Nephron progenitor cell (in vitro differentiated cells): Measurements from ENCODE around the gene TRIM4.

Experiments used
- DNase-seq: peaks from one replicate; pipeline ENCODE4 v3.0.0; 2021
- H3K27ac Mint-ChIP-seq: 2 replicates; pipeline ENCODE4 v1.8.0; 2021; ENCODE audit warnings: mild to moderate bottlenecking, moderate library complexity, mixed read lengths
- H3K27me3 Mint-ChIP-seq: 2 replicates; pipeline ENCODE4 v1.8.0; 2021; ENCODE audit warnings: mild to moderate bottlenecking, low read depth, mixed read lengths; ENCODE audit not compliant: poor library complexity
- H3K36me3 Mint-ChIP-seq: 2 replicates; pipeline ENCODE4 v1.8.0; 2021; ENCODE audit warnings: low read depth, mixed read lengths
- H3K4me1 Mint-ChIP-seq: 2 replicates; pipeline ENCODE4 v1.8.0; 2021; ENCODE audit warnings: mixed read lengths
- H3K4me3 Mint-ChIP-seq: 2 replicates; pipeline ENCODE4 v1.8.0; 2021; ENCODE audit warnings: mild to moderate bottlenecking, moderate library complexity, mixed read lengths
- H3K9me3 Mint-ChIP-seq: 2 replicates; pipeline ENCODE4 v1.8.0; 2021; ENCODE audit warnings: mild to moderate bottlenecking, moderate library complexity, mixed read lengths
- CTCF ChIP-seq: fragments of 200-600 bp; sonication (generic); IDR thresholded peaks from 2 replicates; pipeline ENCODE4 v1.5.0; 2021; ENCODE audit warnings: antibody characterized with exemption

The TRIM4 gene

GRCh38 chr7:99860281-99861127 lies 58.8 kb downstream of the TRIM4 start:
- H3K27me3 Mint-ChIP-seq = no peaks in the 10 kb centered on the region
- no peak for DNase-seq
- peak overlapping the region; percentile 57 for H3K27ac Mint-ChIP-seq
- H3K9me3 Mint-ChIP-seq = no peaks in the 10 kb centered on the region
- no peak overlapping the region for H3K4me3 Mint-ChIP-seq
- no peak for TF ChIP-seq CTCF
- H3K4me1 Mint-ChIP-seq = no peaks in the 10 kb centered on the region
- no peaks in the 10 kb centered on the region for H3K36me3 Mint-ChIP-seq

DNA sequence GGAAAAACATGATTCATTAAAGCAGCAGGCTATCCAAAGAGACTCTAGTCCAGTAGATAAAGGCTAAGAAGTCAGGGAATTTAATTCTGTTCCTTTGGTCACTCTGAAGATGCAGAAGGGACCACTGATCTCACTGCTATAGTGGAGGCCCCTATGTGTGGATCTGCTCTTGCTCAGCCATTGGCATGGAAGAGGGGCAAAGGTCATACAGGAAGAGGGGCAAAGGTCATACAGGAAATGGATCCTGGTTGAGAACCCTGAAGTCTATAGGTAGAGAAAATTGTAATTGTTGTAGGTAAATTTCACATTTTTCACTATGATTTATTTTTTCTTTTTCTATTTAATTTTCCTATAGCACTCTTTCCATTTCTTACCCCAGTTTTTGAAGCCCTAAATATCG lies 64.1 kb downstream of the TRIM4 start:
- H3K27me3 Mint-ChIP-seq = peaks cover 13% of the 10 kb centered on the region
- no peaks in the 10 kb centered on the region for H3K4me1 Mint-ChIP-seq

DNA sequence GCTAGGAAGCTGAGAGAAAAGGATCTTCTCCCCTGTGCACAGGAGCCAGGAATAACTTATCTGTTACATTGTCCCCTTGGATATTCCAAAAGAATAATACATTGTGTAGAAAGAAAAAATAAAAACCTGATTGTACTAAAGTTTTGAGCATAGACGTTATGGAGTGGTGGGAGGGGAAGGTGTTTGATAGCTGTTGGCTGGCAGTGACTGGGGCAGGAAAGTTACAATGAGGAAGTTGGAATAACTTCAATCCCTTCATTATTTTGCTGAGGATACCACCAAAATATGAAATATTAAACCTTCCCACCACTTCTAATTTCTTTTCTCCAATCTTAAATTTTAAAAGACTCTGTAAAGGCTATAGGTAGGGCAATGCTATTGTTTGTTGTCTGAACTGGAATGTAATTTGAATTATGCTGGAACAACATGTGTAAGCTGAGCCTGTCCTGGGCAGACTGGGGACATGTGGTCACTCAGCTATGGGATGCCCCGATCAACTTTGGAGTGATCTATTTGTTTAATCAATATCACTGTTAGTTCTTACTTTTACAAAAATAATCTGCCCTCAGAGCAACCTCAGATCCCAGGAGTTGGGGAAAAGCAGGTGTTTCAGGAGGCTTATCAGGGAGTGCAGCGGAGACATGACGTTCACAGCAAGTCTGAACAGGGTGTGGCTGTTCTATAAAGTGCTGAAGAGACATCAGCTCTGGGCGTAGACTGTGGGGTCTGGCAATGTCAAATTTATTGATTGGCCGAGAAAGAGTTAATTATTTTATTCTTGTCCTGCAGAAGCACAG lies 70.7 kb downstream of the TRIM4 start:
- H3K4me3 Mint-ChIP-seq = no peak overlapping the region
- H3K27me3 Mint-ChIP-seq = peaks cover 14% of the 10 kb centered on the region
- H3K27ac Mint-ChIP-seq = no peak overlapping the region
- H3K9me3 Mint-ChIP-seq = no peaks in the 10 kb centered on the region
- no peak for TF ChIP-seq CTCF
- no peaks in the 10 kb centered on the region for H3K36me3 Mint-ChIP-seq
- DNase-seq = no peak
- no peaks in the 10 kb centered on the region for H3K4me1 Mint-ChIP-seq

More for the DNA sequence above, 64.1 kb downstream of the TRIM4 start:
- no peak for DNase-seq
- no peaks in the 10 kb centered on the region for H3K9me3 Mint-ChIP-seq
- no peak for TF ChIP-seq CTCF
- H3K36me3 Mint-ChIP-seq = no peaks in the 10 kb centered on the region
- no peak overlapping the region for H3K27ac Mint-ChIP-seq
- no peak overlapping the region for H3K4me3 Mint-ChIP-seq

GRCh38 chr7:99844328-99844727 lies 75.0 kb downstream of the TRIM4 start:
- Mint-ChIP-seq H3K4me3 (no peak overlapping the region), H3K4me1 (peaks cover 3% of the 10 kb centered on the region), H3K27me3 (peaks cover 13% of the 10 kb centered on the region), H3K27ac (no peak overlapping the region), H3K9me3 (no peaks in the 10 kb centered on the region), H3K36me3 (no peaks in the 10 kb centered on the region)
- no peak for TF ChIP-seq CTCF
- DNase-seq = no peak

DNA sequence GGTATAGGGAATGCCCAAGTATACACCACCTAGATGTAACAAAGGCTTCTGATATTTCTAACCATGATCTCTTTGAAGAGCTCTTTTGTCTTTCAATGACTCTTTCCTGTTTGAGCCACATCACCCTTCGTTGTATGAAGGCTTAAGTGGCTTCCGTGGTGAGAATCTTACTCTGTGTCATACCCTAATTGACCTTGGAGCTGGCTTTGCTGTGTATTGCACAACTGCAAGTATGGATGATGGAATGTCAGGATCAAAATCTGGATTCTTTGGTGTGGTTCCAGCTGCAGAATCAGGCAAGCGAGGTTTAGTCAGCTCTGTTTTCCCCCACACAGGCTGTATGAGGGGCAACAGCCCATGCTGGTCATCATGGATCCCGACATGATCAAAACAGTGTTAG lies 75.5 kb downstream of the TRIM4 start:
- Mint-ChIP-seq H3K36me3 (no peaks in the 10 kb centered on the region), H3K9me3 (no peaks in the 10 kb centered on the region), H3K27me3 (peaks cover 13% of the 10 kb centered on the region), H3K27ac (no peak overlapping the region), H3K4me1 (peaks cover 8% of the 10 kb centered on the region), H3K4me3 (no peak overlapping the region)
- TF ChIP-seq CTCF = no peak
- DNase-seq = no peak
